ENCODE measurements around the gene SUPT3H. TPM values are rescaled to one million over a fixed set of nuclear protein-coding genes. Genes with fewer than 3 reads are reported as not detected.

The SUPT3H gene
- total and polyA plus RNA-seq, 7 donors: 1.7 to 4.3 (median 2.8) TPM

DNA sequence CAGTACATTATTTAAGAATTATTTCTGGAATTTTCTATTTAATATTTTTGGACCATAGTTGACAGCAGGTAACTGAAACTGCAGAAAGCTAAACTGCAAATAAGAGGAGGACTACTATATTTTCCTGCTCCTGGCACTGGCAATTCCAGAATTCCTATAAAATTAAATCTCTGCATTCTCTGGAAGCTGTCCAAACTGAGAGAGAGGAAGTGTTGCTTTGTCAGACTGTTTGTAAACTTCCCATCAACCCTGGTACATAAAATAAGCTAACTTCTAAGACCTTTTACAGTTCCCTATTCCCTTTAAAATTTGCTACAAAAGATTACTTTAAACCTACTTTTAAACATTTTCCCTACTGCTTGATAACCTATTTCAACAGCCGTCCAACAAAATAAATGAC is 245.7 kb downstream of the SUPT3H start:
- Histone ChIP-seq H3K36me3 (ENCODE audit: insufficient read depth in 1 of 2, low read depth in 1 of 2) (no peaks in the 10 kb centered on the region), H3K27me3 (ENCODE audit: insufficient read depth in 3 of 3, low read length in 2 of 3) (no peaks in the 10 kb centered on the region), H3K4me3 (no peak overlapping the region), H3K4me1 (peaks cover 10% of the 10 kb centered on the region), H3K27ac (no peak overlapping the region), H3K9me3 (peaks cover 5% of the 10 kb centered on the region)
- TF ChIP-seq, protein P1, sequence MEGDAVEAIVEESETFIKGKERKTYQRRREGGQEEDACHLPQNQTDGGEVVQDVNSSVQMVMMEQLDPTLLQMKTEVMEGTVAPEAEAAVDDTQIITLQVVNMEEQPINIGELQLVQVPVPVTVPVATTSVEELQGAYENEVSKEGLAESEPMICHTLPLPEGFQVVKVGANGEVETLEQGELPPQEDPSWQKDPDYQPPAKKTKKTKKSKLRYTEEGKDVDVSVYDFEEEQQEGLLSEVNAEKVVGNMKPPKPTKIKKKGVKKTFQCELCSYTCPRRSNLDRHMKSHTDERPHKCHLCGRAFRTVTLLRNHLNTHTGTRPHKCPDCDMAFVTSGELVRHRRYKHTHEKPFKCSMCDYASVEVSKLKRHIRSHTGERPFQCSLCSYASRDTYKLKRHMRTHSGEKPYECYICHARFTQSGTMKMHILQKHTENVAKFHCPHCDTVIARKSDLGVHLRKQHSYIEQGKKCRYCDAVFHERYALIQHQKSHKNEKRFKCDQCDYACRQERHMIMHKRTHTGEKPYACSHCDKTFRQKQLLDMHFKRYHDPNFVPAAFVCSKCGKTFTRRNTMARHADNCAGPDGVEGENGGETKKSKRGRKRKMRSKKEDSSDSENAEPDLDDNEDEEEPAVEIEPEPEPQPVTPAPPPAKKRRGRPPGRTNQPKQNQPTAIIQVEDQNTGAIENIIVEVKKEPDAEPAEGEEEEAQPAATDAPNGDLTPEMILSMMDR (IDR thresholded peaks at IDR 0.05): no peak
- WGBS, 3 donors: 64 to 77% (median 76%) methylated on average over 1 of the region's 1 CpG
- DNase-seq (no peak), ATAC-seq (no peak)
- intact Hi-C loops (cut with DNase I): no loop called here

- H3K36me3 ChIP-seq (ENCODE audit: insufficient read depth in 1 of 2, low read depth in 1 of 2): no peaks in the 10 kb centered on the region
- no peaks in the 10 kb centered on the region for H3K27me3 ChIP-seq (ENCODE audit: insufficient read depth in 3 of 3, low read length in 2 of 3)
- TF ChIP-seq, protein P1 (IDR thresholded peaks at IDR 0.05): no peak
- intact Hi-C loops (cut with DNase I): no loop called here
- no peaks in the 10 kb centered on the region for H3K9me3 ChIP-seq
- no peak overlapping the region for H3K27ac ChIP-seq
- H3K4me1 ChIP-seq: peaks cover 10% of the 10 kb centered on the region
- ATAC-seq: no peak
- no peak for DNase-seq
- no peak overlapping the region for H3K4me3 ChIP-seq
- 98 to 100% (median 99%) methylated on average over 1 of the region's 1 CpG for WGBS, 3 donors
Measured at GRCh38 chr6:45129051-45129450, 248.7 kb downstream of the SUPT3H start.

DNA sequence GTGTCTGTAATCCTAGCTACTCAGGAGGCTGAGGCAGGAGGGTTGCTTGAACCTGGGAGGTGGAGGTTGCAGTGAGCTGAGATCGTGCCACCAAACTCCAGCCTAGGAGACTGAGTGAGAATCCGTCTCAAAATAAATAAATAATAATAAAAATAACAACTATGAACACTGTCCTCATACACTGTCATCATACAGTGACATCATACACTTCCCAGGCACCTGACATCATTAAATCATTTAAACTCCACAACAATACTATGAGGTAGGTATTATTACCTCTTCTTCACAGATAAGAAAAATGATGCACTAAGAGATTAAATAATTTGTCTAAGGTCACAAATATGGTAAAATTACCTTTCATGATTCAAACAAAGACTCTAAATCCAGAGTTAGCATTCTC is 250.5 kb downstream of the SUPT3H start:
- Histone ChIP-seq H3K36me3 (ENCODE audit: insufficient read depth in 1 of 2, low read depth in 1 of 2) (no peaks in the 10 kb centered on the region), H3K4me1 (peaks cover under 1% of the 10 kb centered on the region), H3K4me3 (no peak overlapping the region), H3K27me3 (ENCODE audit: insufficient read depth in 3 of 3, low read length in 2 of 3) (no peaks in the 10 kb centered on the region), H3K27ac (no peak overlapping the region), H3K9me3 (no peaks in the 10 kb centered on the region)
- 90 to 98% (median 96%) methylated on average over 2 of the region's 2 CpGs for WGBS, 3 donors
- DNase-seq (no peak), ATAC-seq (no peak)
- TF ChIP-seq, protein P1 (IDR thresholded peaks at IDR 0.05): no peak
- intact Hi-C loops (cut with DNase I): no loop called here

DNA sequence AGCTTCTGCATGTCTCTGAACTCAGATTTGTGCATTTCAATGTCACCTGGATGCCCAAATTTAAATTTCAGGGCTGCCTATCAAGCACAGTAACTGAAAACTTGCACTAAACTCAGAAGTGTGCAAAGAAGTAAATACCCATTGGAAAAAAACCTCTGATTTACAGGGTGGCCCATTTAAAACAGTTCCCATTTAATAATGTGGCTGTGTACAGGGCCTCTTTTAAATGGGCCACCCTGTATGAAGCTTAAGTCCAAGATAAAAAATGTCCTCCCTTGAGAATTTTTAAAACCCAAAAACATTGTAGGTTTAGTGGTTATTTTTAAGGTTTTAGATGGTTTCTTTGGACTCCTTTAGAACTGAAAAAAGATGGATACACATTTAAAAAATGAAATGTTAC is 251.7 kb downstream of the SUPT3H start:
- H3K36me3 ChIP-seq (ENCODE audit: insufficient read depth in 1 of 2, low read depth in 1 of 2): no peaks in the 10 kb centered on the region
- DNase-seq (no peak), ATAC-seq (no peak)
- H3K27me3 ChIP-seq (ENCODE audit: insufficient read depth in 3 of 3, low read length in 2 of 3): no peaks in the 10 kb centered on the region
- H3K9me3 ChIP-seq: no peaks in the 10 kb centered on the region
- H3K4me1 ChIP-seq: no peaks in the 10 kb centered on the region
- H3K27ac ChIP-seq: no peak overlapping the region
- intact Hi-C loops (cut with DNase I): no loop called here
- TF ChIP-seq, protein P1 (IDR thresholded peaks at IDR 0.05): no peak
- H3K4me3 ChIP-seq: no peak overlapping the region

GRCh38 chr6:45123023-45123422 is 254.7 kb downstream of the SUPT3H start:
- no peak for ATAC-seq
- TF ChIP-seq, protein P1 (IDR thresholded peaks at IDR 0.05): no peak
- Histone ChIP-seq H3K36me3 (ENCODE audit: insufficient read depth in 1 of 2, low read depth in 1 of 2) (no peaks in the 10 kb centered on the region), H3K4me1 (peaks cover 8% of the 10 kb centered on the region), H3K27me3 (ENCODE audit: insufficient read depth in 3 of 3, low read length in 2 of 3) (no peaks in the 10 kb centered on the region), H3K9me3 (no peaks in the 10 kb centered on the region), H3K4me3 (no peak overlapping the region), H3K27ac (no peak overlapping the region)
- DNase-seq: no peak
- WGBS, 3 donors: 90 to 98% (median 92%) methylated on average over 1 of the region's 1 CpG
- intact Hi-C loops (cut with DNase I): no loop called here

All from psoas muscle (tissue), 8 donors.